ENCODE data around the gene ZNF620. TPM values are rescaled to one million over a fixed set of nuclear protein-coding genes. Genes with fewer than 3 reads are reported as not detected.

Gene ZNF620
- total RNA-seq, 1 donor from 2014 or later: 2.4 TPM

Other genes with a start within 250 kb of the ZNF620 start
- gene EIF1B, start 196.3 kb upstream of the ZNF620 start, total RNA-seq (ENCODE audit: insufficient read depth, low replicate concordance): 49.4 TPM
- gene ENTPD3, start 118.9 kb upstream of the ZNF620 start, total RNA-seq (ENCODE audit: insufficient read depth, low replicate concordance): 0.48 TPM
- 347 TPM for gene RPL14, start 48.7 kb upstream of the ZNF620 start, total RNA-seq (ENCODE audit: insufficient read depth, low replicate concordance)
- 8.2 TPM for gene ZNF619, start 28.9 kb upstream of the ZNF620 start, total RNA-seq (ENCODE audit: insufficient read depth, low replicate concordance)
- gene ZNF621, start 18.9 kb downstream of the ZNF620 start, total RNA-seq (ENCODE audit: insufficient read depth, low replicate concordance): 20.5 TPM

Measured in umbilical cord (tissue), 1 donor.